Smooth muscle cell of bladder (primary cell): ENCODE results near the gene SSNA1. TPM values are rescaled to one million over a fixed set of nuclear protein-coding genes. Genes with fewer than 3 reads are reported as not detected.

Source experiments
- total RNA-seq: library from RNA; depleted of rRNA; stranded (reverse); fragments of >200 nt; gene quantifications from 2 replicates; pipeline ENCODE4 v1.2.3, GENCODE V29; 2014

SSNA1 gene, protein sequence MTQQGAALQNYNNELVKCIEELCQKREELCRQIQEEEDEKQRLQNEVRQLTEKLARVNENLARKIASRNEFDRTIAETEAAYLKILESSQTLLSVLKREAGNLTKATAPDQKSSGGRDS
- 60.9 and 66.0 TPM in 2 replicates for total RNA-seq

DNA sequence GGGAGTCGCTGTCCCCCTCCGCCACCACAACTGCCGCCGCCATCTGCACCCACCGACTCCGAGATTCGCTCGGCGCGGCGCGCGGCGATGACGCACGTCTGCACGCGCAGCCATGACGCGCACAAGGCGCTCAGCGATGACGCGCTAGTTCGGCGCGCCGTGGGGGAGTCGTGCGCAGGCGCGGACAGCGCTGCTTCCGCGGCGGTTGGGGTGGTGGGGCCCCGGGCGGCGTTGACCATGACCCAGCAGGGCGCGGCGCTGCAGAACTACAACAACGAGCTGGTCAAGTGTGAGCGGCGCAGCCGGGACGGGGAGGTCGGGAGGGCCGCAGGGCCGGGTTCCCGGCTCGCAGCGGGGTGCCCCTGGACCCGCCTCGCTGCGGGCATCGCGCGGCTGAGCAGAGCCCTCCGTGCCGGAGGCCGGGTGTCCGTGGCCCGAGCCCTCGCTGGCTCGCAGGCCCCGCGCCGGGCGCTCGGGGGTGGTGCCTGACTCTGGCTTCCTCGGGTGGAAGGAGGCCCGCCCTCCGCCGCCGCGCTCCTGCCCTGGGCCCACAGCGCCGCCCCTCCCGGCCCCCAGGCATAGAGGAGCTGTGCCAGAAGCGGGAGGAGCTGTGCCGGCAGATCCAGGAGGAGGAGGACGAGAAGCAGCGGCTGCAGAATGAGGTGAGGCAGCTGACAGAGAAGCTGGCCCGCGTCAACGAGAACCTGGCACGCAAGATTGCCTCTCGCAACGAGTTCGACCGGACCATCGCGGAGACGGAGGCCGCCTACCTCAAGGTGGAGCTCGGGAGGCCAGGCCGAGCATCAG lies at the start of gene SSNA1, which contains the start of gene ANAPC2:
TSS of gene SSNA1 (plus strand) at position 187 of the 807 bp plus-strand sequence. CDS start at position 238, 51 bp downstream.
TSS of gene ANAPC2 (minus strand) at position 71 of the 807 bp plus-strand sequence. CDS start at position 43, 28 bp downstream.

DNA sequence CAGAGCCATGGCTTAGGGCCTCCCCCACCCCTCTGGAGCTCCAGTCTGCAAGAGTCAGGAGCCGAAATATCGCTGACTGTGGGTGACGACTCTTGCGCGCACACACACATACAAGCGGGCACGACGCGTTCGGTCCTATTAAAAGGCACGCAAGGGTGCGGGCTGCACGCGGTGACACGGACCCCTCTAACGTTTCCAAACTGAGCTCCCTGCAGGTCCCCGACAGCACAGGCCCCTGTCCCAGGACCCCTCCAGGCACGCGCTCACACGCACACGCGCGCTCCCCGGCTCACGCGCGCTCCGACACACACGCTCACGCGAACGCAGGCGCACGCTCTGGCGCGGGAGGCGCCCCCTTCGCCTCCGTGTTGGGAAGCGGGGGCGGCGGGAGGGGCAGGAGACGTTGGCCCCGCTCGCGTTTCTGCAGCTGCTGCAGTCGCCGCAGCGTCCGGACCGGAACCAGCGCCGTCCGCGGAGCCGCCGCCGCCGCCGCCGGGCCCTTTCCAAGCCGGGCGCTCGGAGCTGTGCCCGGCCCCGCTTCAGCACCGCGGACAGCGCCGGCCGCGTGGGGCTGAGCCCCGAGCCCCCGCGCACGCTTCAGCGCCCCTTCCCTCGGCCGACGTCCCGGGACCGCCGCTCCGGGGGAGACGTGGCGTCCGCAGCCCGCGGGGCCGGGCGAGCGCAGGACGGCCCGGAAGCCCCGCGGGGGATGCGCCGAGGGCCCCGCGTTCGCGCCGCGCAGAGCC lies 49.6 kb upstream of the SSNA1 start, which contains the start of gene GRIN1:
TSS of gene GRIN1 (plus strand) at position 433 of the 746 bp plus-strand sequence. CDS start 333 bp downstream, outside the sequence.

DNA sequence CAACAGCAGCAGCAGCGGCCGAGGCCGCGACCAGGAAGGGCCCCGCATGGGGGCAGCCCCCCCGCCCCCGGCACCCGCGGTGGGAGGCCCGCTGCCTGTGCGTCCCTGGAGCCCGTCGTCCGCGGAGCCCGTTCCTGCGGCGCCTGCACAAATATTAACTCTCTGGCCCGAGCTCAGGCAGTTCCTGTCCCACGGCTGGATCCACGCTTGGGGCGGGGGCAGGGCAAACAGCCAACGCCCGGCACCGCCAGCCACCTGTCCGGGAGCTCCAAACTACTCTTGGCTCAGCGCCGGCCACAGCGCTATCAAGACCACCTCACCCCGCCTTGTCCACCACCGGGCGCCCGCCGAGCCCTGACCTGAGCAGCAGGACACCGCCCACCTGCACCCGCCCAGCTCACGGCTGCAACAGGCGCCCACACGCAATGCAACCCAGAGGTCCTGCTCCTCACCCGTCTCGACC lies 18.5 kb upstream of the SSNA1 start, which contains the start of gene LRRC26:
TSS of gene LRRC26 (minus strand) at position 156 of the 463 bp plus-strand sequence. CDS start at position 48, 108 bp downstream.

DNA sequence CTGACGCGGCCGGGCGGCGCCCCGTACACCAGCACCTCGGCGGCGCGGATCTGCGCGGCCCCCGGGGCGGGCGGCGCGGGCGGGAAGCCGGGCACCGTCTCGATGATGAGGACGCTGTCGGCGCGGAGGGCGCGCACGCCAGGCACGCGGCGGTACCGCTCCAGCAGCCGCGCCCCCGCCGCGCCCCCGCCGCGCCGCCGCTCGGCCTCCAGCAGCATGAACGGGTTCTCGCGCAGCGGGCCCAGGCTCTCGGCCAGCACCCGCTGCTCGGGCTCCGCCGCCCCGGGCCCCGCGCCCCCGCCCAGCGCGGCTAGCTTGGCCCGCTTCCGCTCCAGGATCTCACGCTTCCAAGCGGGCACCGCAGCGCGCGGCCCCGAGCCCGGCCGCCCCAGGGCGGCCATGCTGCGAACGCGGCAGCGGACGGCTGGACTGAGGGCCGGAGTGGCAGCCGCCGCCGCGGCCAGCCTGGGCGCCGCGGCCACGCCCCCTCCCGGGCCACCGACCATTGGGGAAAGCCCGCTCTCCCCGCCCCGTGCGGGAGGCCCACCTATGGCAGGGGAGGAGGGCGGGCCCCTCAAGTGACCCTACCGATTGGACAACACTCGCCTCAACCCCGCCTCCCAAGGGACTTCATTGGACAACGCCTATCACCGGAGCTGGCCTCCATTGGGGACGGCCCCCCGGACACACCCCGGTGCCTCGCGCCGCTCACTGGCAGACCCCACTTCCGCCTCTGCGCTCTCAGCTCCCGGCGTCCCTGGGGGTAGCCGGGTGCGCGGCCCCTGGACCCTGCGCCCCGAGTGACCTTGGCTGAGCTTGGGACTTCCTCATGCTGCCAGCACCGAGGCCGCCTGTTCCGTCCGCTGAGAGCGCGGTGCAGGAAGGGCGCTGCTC lies 12.1 kb downstream of the SSNA1 start, which contains the start of gene TPRN:
TSS of gene TPRN (minus strand) at position 431 of the 894 bp plus-strand sequence. CDS start at position 401, 30 bp downstream.

DNA sequence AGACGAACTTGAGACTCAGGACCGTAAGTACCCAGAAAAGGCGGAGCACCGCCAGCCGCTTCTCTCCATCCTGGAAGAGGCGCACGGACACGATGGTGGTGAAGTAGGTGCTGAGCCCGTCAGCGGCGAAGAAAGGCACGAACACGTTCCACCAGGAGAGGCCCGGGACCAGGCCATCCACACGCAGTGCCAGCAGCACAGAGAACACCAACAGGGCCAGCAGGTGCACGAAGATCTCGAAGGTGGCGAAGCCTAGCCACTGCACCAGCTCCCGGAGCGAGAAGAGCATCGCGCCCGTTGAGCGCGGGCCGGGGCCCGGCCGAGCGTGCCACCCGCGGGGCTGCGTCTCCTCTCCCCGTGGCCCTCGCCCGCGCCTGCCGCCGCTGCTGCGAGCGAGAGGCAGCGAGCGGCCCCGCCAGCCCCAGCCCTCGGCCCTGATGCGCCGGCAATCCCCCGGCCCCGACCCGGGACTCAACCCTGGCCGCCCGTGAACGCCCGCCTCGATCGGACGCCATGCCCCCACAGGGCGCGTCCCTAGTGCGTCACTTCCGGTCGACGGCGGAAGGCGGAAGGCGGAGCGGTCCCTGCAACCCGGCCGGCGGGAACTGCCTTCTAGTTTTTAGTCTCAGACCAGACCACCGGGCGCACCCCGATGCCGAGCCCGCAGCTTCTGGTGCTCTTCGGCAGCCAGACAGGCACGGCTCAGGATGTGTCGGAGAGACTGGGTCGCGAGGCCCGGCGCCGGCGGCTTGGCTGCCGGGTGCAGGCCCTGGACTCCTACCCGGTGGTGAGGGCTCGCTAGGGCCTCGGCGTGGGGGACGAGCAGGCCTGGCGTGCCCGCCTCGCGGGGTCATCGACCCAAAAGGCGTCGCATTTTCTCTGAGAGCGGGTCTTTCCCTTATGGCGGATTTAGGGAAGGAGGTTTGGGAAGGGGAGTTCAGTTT lies 16.9 kb downstream of the SSNA1 start, which contains the start of the genes NDOR1 and TMEM203:
TSS of gene NDOR1 (plus strand) at position 575 of the 944 bp plus-strand sequence. CDS start at position 653, 78 bp downstream.
TSS of gene TMEM203 (minus strand) at position 523 of the 944 bp plus-strand sequence. CDS start at position 289, 234 bp downstream.

DNA sequence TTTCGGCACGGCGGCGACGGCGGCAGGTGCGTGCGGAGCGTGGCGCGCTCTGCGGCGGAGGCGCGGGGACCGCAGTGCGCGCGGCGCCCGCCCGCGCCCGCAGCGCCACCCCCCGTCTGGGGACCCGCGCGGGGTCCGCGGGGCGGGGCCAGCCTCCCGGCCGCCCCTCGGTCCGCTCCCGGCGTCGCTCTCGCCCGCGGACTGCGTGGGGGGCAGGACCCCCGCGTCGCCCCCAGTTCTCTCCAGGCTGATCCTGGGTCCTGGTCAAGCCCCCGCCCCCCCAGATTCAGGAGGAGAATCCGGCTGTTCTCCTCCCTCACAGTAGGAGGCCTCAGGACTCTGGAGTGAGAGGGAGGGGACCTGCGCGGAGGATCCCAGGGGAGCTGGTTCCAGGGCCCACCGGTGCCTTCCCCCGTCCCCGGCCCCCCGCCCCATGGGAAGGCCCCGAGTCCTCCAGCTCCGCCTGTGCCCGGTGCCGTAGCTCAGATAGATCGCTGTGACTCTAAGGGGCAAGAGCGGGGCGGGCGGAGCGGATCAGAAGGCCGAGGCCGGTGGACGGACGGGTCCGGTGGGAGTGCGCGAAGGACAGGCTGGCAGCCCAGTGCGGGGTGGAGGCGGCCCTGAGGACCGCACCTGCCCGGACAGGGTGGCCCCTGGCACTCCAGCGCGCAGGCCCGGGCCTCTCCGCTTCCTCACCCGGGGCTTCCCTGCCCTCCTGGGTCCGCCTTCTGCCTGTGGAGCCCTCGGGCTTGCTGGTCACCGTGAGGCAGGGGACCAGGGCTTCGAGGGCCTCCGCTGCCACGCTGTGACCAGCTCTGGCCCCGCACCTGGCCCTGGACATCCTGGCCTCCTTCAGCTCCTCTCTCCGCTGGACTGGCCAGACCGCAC lies 34.0 kb downstream of the SSNA1 start, which contains the start of gene RNF208:
TSS of gene RNF208 (minus strand) at position 51 of the 888 bp plus-strand sequence. CDS start 1,028 bp downstream, outside the sequence.

DNA sequence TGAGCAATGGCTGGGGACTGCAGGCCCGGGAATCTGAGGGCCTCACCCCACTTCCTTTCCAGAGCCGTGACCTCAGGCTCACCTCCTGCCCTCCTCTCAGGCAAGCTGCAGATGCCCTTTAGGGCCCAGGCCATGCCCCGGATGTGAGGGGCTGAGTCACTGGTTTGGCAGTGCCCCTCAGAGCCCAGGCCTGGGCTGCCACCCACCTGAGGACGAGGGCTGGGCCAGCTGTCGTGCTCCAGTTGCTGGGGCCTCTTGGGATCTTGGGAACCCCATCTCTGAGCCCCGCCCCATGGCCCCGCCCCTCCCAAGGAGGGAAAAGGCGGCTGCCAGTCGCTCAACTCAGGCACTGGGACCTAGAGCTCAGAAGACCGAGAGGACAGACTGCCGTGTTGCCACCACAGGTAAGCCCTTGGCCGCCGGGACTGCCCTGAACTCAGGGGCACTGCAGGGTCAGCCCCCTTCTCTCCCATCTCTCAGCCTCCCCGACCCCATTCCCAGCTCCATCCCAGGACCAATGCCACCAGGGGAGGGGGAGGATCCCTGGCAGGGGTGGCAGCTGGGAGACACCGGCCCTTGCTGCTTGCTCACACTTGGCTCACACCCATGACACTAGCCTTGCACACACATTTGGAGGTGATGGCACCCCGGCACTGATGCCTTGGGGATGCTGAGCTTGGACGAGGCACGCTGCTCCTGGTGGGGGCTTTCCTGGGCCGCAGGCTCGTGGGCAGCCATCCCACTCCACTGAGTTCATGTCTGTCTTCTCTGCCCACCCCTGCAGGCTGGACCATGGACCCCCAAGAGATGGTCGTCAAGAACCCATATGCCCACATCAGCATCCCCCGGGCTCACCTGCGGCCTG lies 36.6 kb downstream of the SSNA1 start, which contains the start of gene CYSRT1:
TSS of gene CYSRT1 (plus strand) at position 345 of the 865 bp plus-strand sequence. CDS start at position 793, 448 bp downstream.

DNA sequence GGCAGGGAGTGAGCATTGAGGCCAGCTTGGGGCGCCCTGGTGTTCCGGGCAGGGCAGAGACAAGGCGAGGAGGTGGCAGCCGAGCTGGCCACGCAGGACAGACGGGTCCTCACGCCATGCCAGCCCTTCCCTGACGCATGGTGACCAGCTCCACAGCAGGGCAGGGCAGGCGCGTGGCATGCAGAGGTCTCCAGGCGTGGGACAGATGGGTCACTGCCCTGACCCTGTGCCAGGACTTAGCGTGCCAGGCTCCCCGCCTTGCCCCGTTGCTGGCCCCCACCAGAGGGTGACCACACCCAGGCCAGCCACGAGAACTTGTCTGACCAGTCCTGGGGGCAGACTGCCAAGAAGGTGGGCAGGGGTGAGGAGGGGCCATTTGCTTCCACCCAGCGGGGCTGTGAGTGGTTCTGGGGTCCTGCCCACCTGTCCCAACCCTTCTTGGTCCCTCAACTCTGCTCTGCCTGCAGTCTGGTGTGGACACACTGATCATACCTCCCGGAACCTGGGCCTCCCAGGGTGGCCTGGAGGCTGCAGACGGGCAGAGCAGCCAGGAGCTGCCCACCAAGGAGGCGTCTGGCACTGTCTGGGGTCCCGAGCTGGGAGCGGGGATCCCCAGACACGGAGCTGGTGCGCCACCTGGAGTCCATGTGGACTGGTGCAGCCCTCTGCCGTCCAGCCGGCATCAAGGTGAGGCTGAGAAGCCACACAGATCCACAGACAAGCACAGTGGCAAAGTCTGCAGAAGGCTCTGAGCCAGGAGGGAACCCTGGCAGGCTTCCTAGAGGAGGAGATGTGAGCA lies 38.8 kb downstream of the SSNA1 start, which contains the start of gene RNF224:
TSS of gene RNF224 (plus strand) at position 449 of the 799 bp plus-strand sequence. CDS start 834 bp downstream, outside the sequence.

DNA sequence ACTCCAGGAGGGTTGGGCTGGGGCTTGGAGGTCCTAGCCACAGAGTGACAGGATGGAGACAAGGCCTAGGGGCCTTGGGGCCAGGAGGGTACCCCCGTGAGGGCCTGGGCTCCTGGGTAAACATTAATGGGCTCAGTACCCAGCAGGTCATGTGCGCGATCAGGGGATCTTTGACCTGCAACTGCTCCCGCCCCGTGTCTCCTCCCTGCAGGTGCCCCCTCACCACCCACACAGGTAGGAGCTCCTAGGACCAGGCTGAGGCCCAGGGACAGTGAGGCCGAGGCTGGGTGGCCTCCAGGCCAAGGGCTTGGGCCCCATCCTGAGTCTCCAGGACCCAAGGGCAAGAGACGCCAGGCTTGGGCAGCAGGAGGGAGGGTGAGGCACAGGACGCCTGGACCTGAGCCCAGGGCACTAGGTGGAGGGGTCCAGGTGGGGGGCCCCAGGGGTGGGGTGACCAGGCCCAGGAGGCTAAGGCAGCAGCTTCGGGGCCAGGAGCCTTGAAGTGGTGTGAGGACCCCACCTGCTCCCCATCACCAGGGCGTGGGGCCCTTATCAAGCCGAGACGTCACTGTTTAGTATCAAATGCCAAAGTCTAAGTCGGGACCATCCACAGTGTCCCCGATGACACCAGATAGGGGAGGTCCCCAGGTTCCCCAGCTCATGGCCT lies 42.4 kb downstream of the SSNA1 start, which contains the start of gene SLC34A3:
TSS of gene SLC34A3 (plus strand) at position 197 of the 667 bp plus-strand sequence. CDS start 802 bp downstream, outside the sequence.

Other genes with a start within 250 kb of the SSNA1 start
- 116 and 152 TPM in 2 replicates for gene FBXW5, start 243.9 kb upstream of the SSNA1 start, total RNA-seq
- 0.14 TPM in 1 of 2 replicates, not detected in the other for gene C8G, start 243.4 kb upstream of the SSNA1 start, total RNA-seq
- gene LCN12, start 236.4 kb upstream of the SSNA1 start, total RNA-seq, result 0.28 TPM in 1 of 2 replicates, not detected in the other
- gene PTGDS, start 211.2 kb upstream of the SSNA1 start, total RNA-seq, result 2.3 and 14.1 TPM in 2 replicates
- 0.57 and 3.4 TPM in 2 replicates for gene LCNL1, start 205.7 kb upstream of the SSNA1 start, total RNA-seq
- gene PAXX, start 196.3 kb upstream of the SSNA1 start, total RNA-seq, result 6.6 and 7.5 TPM in 2 replicates
- gene CLIC3, start 192.1 kb upstream of the SSNA1 start, total RNA-seq, result 5.0 and 7.8 TPM in 2 replicates
- 11.9 and 20.0 TPM in 2 replicates for gene ABCA2, start 160.4 kb upstream of the SSNA1 start, total RNA-seq
- not detected in 2 replicates for gene FUT7, start 156.6 kb upstream of the SSNA1 start, total RNA-seq
- gene NPDC1, start 142.5 kb upstream of the SSNA1 start, total RNA-seq, result 12.1 and 18.4 TPM in 2 replicates
- gene ENTPD2, start 134.6 kb upstream of the SSNA1 start, total RNA-seq, result not detected in 2 replicates
- gene SAPCD2, start 118.1 kb upstream of the SSNA1 start, total RNA-seq, result 0.43 and 0.55 TPM in 2 replicates
- 7.7 and 14.3 TPM in 2 replicates for gene UAP1L1, start 111.2 kb upstream of the SSNA1 start, total RNA-seq
- gene MAN1B1, start 101.7 kb upstream of the SSNA1 start, total RNA-seq, result 73.2 and 87.0 TPM in 2 replicates
- 68.8 and 81.6 TPM in 2 replicates for gene DPP7, start 73.9 kb upstream of the SSNA1 start, total RNA-seq
- under 0.01 TPM in 1 of 2 replicates, not detected in the other for gene GRIN1, start 49.5 kb upstream of the SSNA1 start, total RNA-seq
- not detected in 2 replicates for gene LRRC26, start 18.6 kb upstream of the SSNA1 start, total RNA-seq
- not detected in 2 replicates for gene TMEM210, start 16.6 kb upstream of the SSNA1 start, total RNA-seq
- gene ANAPC2, start 116 bp upstream of the SSNA1 start, total RNA-seq, result 15.2 and 23.7 TPM in 2 replicates
- gene TPRN, start 12.1 kb downstream of the SSNA1 start, total RNA-seq, result 4.1 and 4.8 TPM in 2 replicates
- gene TMEM203, start 17.0 kb downstream of the SSNA1 start, total RNA-seq, result 25.6 and 37.7 TPM in 2 replicates
- gene NDOR1, start 17.0 kb downstream of the SSNA1 start, total RNA-seq, result 2.3 and 2.9 TPM in 2 replicates
- under 0.01 and 0.18 TPM in 2 replicates for gene RNF208, start 33.6 kb downstream of the SSNA1 start, total RNA-seq
- gene CYSRT1, start 36.5 kb downstream of the SSNA1 start, total RNA-seq, result 0.18 and 0.57 TPM in 2 replicates
- gene RNF224, start 38.8 kb downstream of the SSNA1 start, total RNA-seq, result not detected in 2 replicates
- not detected in 2 replicates for gene SLC34A3, start 42.2 kb downstream of the SSNA1 start, total RNA-seq
- 101 and 110 TPM in 2 replicates for gene TUBB4B, start 52.6 kb downstream of the SSNA1 start, total RNA-seq
- not detected in 2 replicates for gene STPG3, start 62.6 kb downstream of the SSNA1 start, total RNA-seq
- 30.2 and 47.7 TPM in 2 replicates for gene NELFB, start 66.7 kb downstream of the SSNA1 start, total RNA-seq
- 11.0 and 13.5 TPM in 2 replicates for gene TOR4A, start 89.0 kb downstream of the SSNA1 start, total RNA-seq
- 0.09 and 0.14 TPM in 2 replicates for gene NRARP, start 113.6 kb downstream of the SSNA1 start, total RNA-seq
- gene EXD3, start 234.5 kb downstream of the SSNA1 start, total RNA-seq, result 8.4 and 13.2 TPM in 2 replicates
- 0.46 and 0.57 TPM in 2 replicates for gene NOXA1, start 234.7 kb downstream of the SSNA1 start, total RNA-seq